Liver (tissue), 9 donors: Measurements from ENCODE around the gene SIRT2. TPM values are rescaled to one million over a fixed set of nuclear protein-coding genes. Genes with fewer than 3 reads are reported as not detected.
A peak's percentile ranks its signal among the peaks of the same experiment; 100 is the strongest.

Source experiments
- DNase-seq: peaks from one replicate; pipeline ENCODE4 v3.0.0-alpha.2; 2017; ENCODE audit warnings: low spot score
- H3K27ac ChIP-seq, 2 donors: one replicate each; pipeline ENCODE4 v1.7.0; 2013; ENCODE audit warnings: inconsistent platforms in 2 of 2, low read length in 2 of 2, control low read depth in 1 of 2, low read depth in 1 of 2, mild to moderate bottlenecking in 1 of 2
- H3K27me3 ChIP-seq, 4 donors: one replicate each; pipeline versions ENCODE4 v1.6.1 to v1.7.0; 2013; ENCODE audit warnings: low read length in 3 of 4, inconsistent platforms in 1 of 4, mild to moderate bottlenecking in 1 of 4, moderate library complexity in 1 of 4; ENCODE audit not compliant: control insufficient read depth in 4 of 4, insufficient read depth in 4 of 4
- H3K36me3 ChIP-seq, 4 donors: one replicate each; pipeline versions ENCODE4 v1.6.1 to v1.7.0; 2013; ENCODE audit warnings: low read length in 3 of 4, mild to moderate bottlenecking in 3 of 4, low read depth in 1 of 4, moderate library complexity in 1 of 4; ENCODE audit not compliant: control insufficient read depth in 4 of 4, insufficient read depth in 3 of 4
- H3K4me1 ChIP-seq, 4 donors: one replicate each; pipeline versions ENCODE4 v1.6.1 to v1.7.0; 2013; ENCODE audit warnings: low read length in 3 of 4, mild to moderate bottlenecking in 3 of 4, moderate library complexity in 1 of 4; ENCODE audit not compliant: control insufficient read depth in 4 of 4, insufficient read depth in 4 of 4
- H3K4me3 ChIP-seq, 3 donors: one replicate each; pipeline versions ENCODE4 v1.6.1 to v1.7.0; 2013; ENCODE audit warnings: low read length in 3 of 3, control low read depth in 1 of 3, low read depth in 1 of 3, mild to moderate bottlenecking in 1 of 3
- H3K9ac ChIP-seq, 2 donors: one replicate each; pipeline ENCODE4 v1.7.0; 2013; ENCODE audit warnings: low read length in 2 of 2, mild to moderate bottlenecking in 2 of 2, moderate library complexity in 2 of 2, control low read depth in 1 of 2, low read depth in 1 of 2
- H3K9me3 ChIP-seq, 4 donors: one replicate each; pipeline versions ENCODE4 v1.6.1 to v1.7.0; 2013; ENCODE audit warnings: low read length in 3 of 4; ENCODE audit not compliant: control insufficient read depth in 4 of 4
- ATF3 ChIP-seq: IDR thresholded peaks from 2 replicates; pipeline ENCODE4 v1.6.1; 2016; ENCODE audit warnings: antibody characterized with exemption
- CTCF ChIP-seq: fragments of 150-350 bp; IDR thresholded peaks from 2 replicates; pipeline ENCODE4 v1.5.1; 2017; ENCODE audit warnings: improper control_type of control experiment, low read depth, low read length; ENCODE audit not compliant: missing input control
- FOXA2 ChIP-seq: IDR thresholded peaks from 2 replicates; pipeline ENCODE4 v1.6.1; 2016; ENCODE audit warnings: antibody characterized with exemption
- GABPA ChIP-seq, 2 donors: IDR thresholded peaks in 1 of 2; conservative IDR thresholded peaks in 1 of 2; 2 replicates each; pipeline ENCODE4 v1.6.1; 2016; ENCODE audit warnings: antibody characterized with exemption in 2 of 2, mild to moderate bottlenecking in 1 of 2, moderate library complexity in 1 of 2
- HNF4A ChIP-seq, 2 donors: conservative IDR thresholded peaks; 2 replicates each; pipeline ENCODE4 v1.6.1; 2016; ENCODE audit warnings: antibody characterized with exemption in 2 of 2, mild to moderate bottlenecking in 2 of 2
- RAD21 ChIP-seq, 2 donors: IDR thresholded peaks; 2 replicates each; pipeline ENCODE4 v1.6.1; 2016; ENCODE audit warnings: antibody characterized with exemption in 2 of 2, mild to moderate bottlenecking in 2 of 2
- RXRA ChIP-seq, 2 donors: IDR thresholded peaks; 2 replicates each; pipeline ENCODE4 v1.6.1; 2017 to 2018; ENCODE audit warnings: antibody characterized with exemption in 2 of 2, mild to moderate bottlenecking in 1 of 2
- SP1 ChIP-seq: IDR thresholded peaks from 2 replicates; pipeline ENCODE4 v1.6.1; 2018; ENCODE audit warnings: antibody characterized with exemption, mild to moderate bottlenecking
- TAF1 ChIP-seq: conservative IDR thresholded peaks from 2 replicates; pipeline ENCODE4 v1.6.1; 2016; ENCODE audit warnings: antibody characterized with exemption, mild to moderate bottlenecking
- YY1 ChIP-seq: IDR thresholded peaks from 2 replicates; pipeline ENCODE4 v1.6.1; 2016; ENCODE audit warnings: antibody characterized with exemption, mild to moderate bottlenecking
- ZBTB33 ChIP-seq: IDR thresholded peaks from 2 replicates; pipeline ENCODE4 v1.6.1; 2016; ENCODE audit warnings: antibody characterized with exemption
- WGBS: extraction: QIAGEN DNeasy Blood & Tissue Kit; methylation state at CpG from one replicate; pipeline ENCODE4 v1.1.7; 2013; 5-methylcytosine and 5-hydroxymethylcytosine counted together
- polyA plus RNA-seq, 2 donors: library from polyadenylated mRNA; stranded (reverse) in 1 of 2; unstranded in 1 of 2; fragments of 200-250 nt in 1 of 2; fragments of >200 nt in 1 of 2; fragmentation: Nextera tagmentation in 1 of 2; extraction: Ambion mirVana in 1 of 2; gene quantifications; one replicate each; pipeline versions ENCODE4 v1.2.1 to v1.2.3, GENCODE V29; 2013 to 2015
- total RNA-seq, 2 donors: library from RNA; depleted of rRNA; stranded (reverse); fragments of >200 nt; gene quantifications; one replicate each; pipeline ENCODE4 v1.2.3, GENCODE V29; 2014
- donor health status: healthy.
- donor health status: healthy.
- donor health status: healthy.
- donor health status: healthy.
- donor health status: healthy.

Gene SIRT2
- total and polyA plus RNA-seq, 4 donors: 21.8 to 42.2 (median 26.9) TPM

DNA sequence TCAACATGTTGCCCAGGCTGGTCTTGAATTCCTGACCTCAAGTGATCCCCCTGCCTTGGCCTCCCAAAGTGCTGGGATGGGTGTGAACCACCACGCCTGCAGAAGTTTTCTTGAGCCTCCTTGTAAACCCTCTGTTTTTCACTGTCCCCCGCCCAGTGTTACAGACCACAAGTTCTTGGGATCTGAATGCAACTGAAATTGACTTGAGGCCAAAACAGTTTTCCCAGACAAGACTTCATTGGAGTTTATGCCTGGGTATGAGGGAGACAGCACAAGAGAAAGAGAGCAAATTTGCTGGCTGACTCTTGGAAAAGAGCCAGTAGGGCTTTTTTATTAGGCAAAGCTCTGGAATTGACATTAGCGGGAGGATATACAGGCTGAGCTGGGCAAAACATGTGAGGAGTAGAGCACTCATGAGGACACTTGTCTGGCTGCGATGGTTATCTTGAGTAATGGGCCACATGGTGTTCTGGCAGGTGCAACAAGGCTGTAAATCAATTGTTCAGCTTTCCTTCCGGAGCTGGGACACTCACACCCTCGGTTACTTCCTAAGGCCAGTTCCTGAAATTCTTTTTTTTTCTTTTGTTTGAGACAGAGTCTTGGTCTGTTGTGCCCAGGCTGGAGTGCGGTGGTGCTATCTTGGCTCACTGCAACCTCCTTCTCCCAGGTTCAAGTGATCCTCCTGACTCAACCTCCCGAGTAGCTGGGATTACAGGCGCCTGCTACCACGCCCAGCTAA is 36.9 kb downstream of the SIRT2 start:
- Histone ChIP-seq H3K27ac (no peak overlapping the region), H3K4me1 (peaks cover 0 to 6% (median 2%) of the 10 kb centered on the region in 4 donors), H3K36me3 (no peaks in the 10 kb centered on the region), H3K4me3 (no peak overlapping the region), H3K9me3 (no peaks in the 10 kb centered on the region), H3K27me3 (no peaks in the 10 kb centered on the region), H3K9ac (no peak overlapping the region)
- DNase-seq: no peak
- WGBS: 66% methylated on average over 10 of the region's 10 CpGs
- TF ChIP-seq CTCF (no peak), RAD21 (IDR thresholded peaks at IDR 0.05) (peak in 1 of 2 donors; percentile 25)

- Histone ChIP-seq H3K27ac (no peak overlapping the region), H3K9ac (no peak overlapping the region), H3K4me3 (no peak overlapping the region), H3K9me3 (no peaks in the 10 kb centered on the region), H3K36me3 (no peaks in the 10 kb centered on the region), H3K4me1 (peaks cover 0 to 6% (median 2%) of the 10 kb centered on the region in 4 donors), H3K27me3 (no peaks in the 10 kb centered on the region)
- TF ChIP-seq ATF3 (no peak), CTCF (no peak), RAD21 (IDR thresholded peaks at IDR 0.05) (no peak), YY1 (no peak), TAF1 (no peak), RXRA (IDR thresholded peaks at IDR 0.05) (no peak), GABPA (IDR thresholded peaks at IDR 0.05 in 1 of 2, conservative IDR thresholded peaks at IDR 0.05 in 1 of 2) (no peak), ZBTB33 (no peak), FOXA2 (no peak), SP1 (no peak), HNF4A (conservative IDR thresholded peaks at IDR 0.05) (no peak)
- WGBS: 99% methylated on average over 3 of the region's 3 CpGs
- no peak for DNase-seq
These were observed 38.0 kb downstream of the SIRT2 start for GRCh38 chr19:38861368-38861767.
